Astrocyte (in vitro differentiated cells and primary cell): Measurements from ENCODE around the gene PARD3B. TPM values are rescaled to one million over a fixed set of nuclear protein-coding genes. Genes with fewer than 3 reads are reported as not detected.

Experiments
- DNase-seq: peaks from one replicate; pipeline ENCODE4 v3.0.0-alpha.2; 2010; ENCODE audit warnings: low read depth
- FAIRE-seq: peaks from 2 replicates; lab custom pipeline; 2011; peaks lifted over from hg19 to GRCh38; lab: Jason Lieb, UNC
- H2AFZ ChIP-seq: 2 replicates; pipeline ENCODE4 v1.6.0; 2012; ENCODE audit warnings: low read depth, low read length, inconsistent platforms
- H3K27ac ChIP-seq: 2 replicates; pipeline ENCODE4 v1.5.1; 2011; ENCODE audit warnings: low read depth, low read length, inconsistent platforms
- H3K27me3 ChIP-seq: 2 replicates; pipeline ENCODE4 v1.6.0; 2011; ENCODE audit warnings: low read length, inconsistent platforms; ENCODE audit not compliant: insufficient read depth
- H3K36me3 ChIP-seq: 2 replicates; pipeline ENCODE4 v1.5.1; 2011; ENCODE audit warnings: low read length, inconsistent platforms; ENCODE audit not compliant: insufficient read depth
- H3K4me1 ChIP-seq: 2 replicates; pipeline ENCODE4 v1.5.1; 2011; ENCODE audit warnings: low read length, inconsistent platforms; ENCODE audit not compliant: insufficient read depth
- H3K4me2 ChIP-seq: 2 replicates; pipeline ENCODE4 v1.6.0; 2012; ENCODE audit warnings: low read length, inconsistent platforms
- H3K4me3 ChIP-seq: 2 replicates; pipeline ENCODE4 v1.5.1; 2011; ENCODE audit warnings: low read depth, mild to moderate bottlenecking, low read length, inconsistent platforms; ENCODE audit not compliant: insufficient read depth
- H3K79me2 ChIP-seq: 2 replicates; pipeline ENCODE4 v1.6.0; 2012; ENCODE audit warnings: mild to moderate bottlenecking, low read length, inconsistent platforms; ENCODE audit not compliant: insufficient read depth
- H3K9ac ChIP-seq: 2 replicates; pipeline ENCODE4 v1.6.0; 2012; ENCODE audit warnings: mild to moderate bottlenecking, low read length, inconsistent platforms
- H3K9me3 ChIP-seq: 2 replicates; pipeline ENCODE4 v1.5.1; 2012; ENCODE audit warnings: low read depth, mild to moderate bottlenecking, low read length, inconsistent platforms; ENCODE audit not compliant: insufficient read depth
- H4K20me1 ChIP-seq: 2 replicates; pipeline ENCODE4 v1.6.0; 2012; ENCODE audit warnings: low read length, inconsistent platforms; ENCODE audit not compliant: insufficient read depth
- H3K27ac Mint-ChIP-seq: one replicate; pipeline ENCODE4 v1.8.0; 2021; ENCODE audit warnings: mild to moderate bottlenecking, mixed read lengths; ENCODE audit not compliant: unreplicated experiment
- H3K27me3 Mint-ChIP-seq: one replicate; pipeline ENCODE4 v1.8.0; 2021; ENCODE audit warnings: low read depth, mixed read lengths; ENCODE audit not compliant: unreplicated experiment
- H3K36me3 Mint-ChIP-seq: one replicate; pipeline ENCODE4 v1.8.0; 2021; ENCODE audit warnings: low read depth, mixed read lengths; ENCODE audit not compliant: unreplicated experiment
- H3K4me1 Mint-ChIP-seq: one replicate; pipeline ENCODE4 v1.8.0; 2021; ENCODE audit warnings: low read depth, mixed read lengths; ENCODE audit not compliant: unreplicated experiment
- H3K4me3 Mint-ChIP-seq: one replicate; pipeline ENCODE4 v1.8.0; 2021; ENCODE audit warnings: mild to moderate bottlenecking, moderate library complexity, mixed read lengths; ENCODE audit not compliant: unreplicated experiment
- H3K9me3 Mint-ChIP-seq: one replicate; pipeline ENCODE4 v1.8.0; 2021; ENCODE audit warnings: mild to moderate bottlenecking, mixed read lengths; ENCODE audit not compliant: unreplicated experiment
- EZH2 ChIP-seq: IDR thresholded peaks from 2 replicates; pipeline ENCODE4 v1.6.1; 2012; ENCODE audit warnings: mild to moderate bottlenecking, low read length, inconsistent platforms; ENCODE audit not compliant: insufficient read depth
- total RNA-seq: library from RNA; stranded (reverse); gene quantifications from 2 replicates; pipeline ENCODE4 v1.2.1, GENCODE V29; 2021
- TF ChIP-seq, protein P1 (sequence below): IDR thresholded peaks from 2 replicates; pipeline ENCODE4 v1.5.1; 2011; ENCODE audit warnings: low read depth, mild to moderate bottlenecking, inconsistent platforms, low read length, moderate library complexity; ENCODE audit not compliant: insufficient read depth

PARD3B gene
- total RNA-seq, 1 donor from 2014 or later: 6.5 TPM

DNA sequence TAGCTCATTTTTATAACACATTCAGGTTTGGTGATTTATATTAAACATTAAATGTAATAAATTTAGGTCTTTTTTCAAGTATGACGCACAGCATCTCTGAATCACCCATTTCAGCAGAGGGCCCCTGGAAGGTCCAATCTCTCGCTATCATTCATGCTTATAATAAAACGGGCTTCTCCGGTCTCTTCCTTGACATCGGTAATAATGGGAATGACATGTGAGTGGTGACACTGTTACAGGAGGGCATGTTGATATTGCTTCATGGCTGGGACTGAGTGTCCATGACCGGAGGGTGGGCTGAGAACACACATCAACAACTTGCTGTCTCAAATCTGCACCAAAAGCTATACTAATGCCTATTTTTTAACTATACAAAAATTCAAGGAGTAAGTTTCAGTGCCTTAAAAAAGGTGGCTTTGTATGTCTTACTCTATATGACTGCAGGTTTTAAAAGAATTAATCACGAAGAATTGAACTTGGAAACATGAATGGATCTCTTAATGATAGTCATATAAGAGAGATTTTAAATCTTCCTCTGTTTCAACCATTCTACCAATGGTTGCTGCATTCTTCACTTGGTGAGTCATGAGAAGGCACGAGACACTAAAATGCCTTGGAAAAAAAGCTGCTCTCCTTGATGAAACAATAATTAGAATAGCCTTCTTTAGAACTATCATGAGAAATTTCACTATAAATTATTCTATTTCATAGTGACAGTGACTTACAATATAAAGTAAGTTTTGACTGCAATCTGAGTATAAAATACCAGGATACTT lies 1035.1 kb downstream of the PARD3B start:
- H3K4me1 Mint-ChIP-seq: peaks cover 5% of the 10 kb centered on the region
- TF ChIP-seq, protein P1, sequence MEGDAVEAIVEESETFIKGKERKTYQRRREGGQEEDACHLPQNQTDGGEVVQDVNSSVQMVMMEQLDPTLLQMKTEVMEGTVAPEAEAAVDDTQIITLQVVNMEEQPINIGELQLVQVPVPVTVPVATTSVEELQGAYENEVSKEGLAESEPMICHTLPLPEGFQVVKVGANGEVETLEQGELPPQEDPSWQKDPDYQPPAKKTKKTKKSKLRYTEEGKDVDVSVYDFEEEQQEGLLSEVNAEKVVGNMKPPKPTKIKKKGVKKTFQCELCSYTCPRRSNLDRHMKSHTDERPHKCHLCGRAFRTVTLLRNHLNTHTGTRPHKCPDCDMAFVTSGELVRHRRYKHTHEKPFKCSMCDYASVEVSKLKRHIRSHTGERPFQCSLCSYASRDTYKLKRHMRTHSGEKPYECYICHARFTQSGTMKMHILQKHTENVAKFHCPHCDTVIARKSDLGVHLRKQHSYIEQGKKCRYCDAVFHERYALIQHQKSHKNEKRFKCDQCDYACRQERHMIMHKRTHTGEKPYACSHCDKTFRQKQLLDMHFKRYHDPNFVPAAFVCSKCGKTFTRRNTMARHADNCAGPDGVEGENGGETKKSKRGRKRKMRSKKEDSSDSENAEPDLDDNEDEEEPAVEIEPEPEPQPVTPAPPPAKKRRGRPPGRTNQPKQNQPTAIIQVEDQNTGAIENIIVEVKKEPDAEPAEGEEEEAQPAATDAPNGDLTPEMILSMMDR: no peak
- no peak for TF ChIP-seq EZH2
- DNase-seq: peak; percentile 27
- Histone ChIP-seq H3K4me2 (no peak overlapping the region), H3K9me3 (no peaks in the 10 kb centered on the region), H3K27me3 (no peaks in the 10 kb centered on the region), H4K20me1 (no peaks in the 10 kb centered on the region), H3K36me3 (no peaks in the 10 kb centered on the region), H3K4me1 (no peaks in the 10 kb centered on the region), H3K27ac (no peak overlapping the region), H3K4me3 (no peak overlapping the region), H3K79me2 (no peaks in the 10 kb centered on the region), H3K9ac (no peak overlapping the region), H2AFZ (no peak overlapping the region)
- peaks cover 2% of the 10 kb centered on the region for H3K27me3 Mint-ChIP-seq
- H3K27ac Mint-ChIP-seq: no peak overlapping the region
- H3K9me3 Mint-ChIP-seq: peaks cover 5% of the 10 kb centered on the region
- no peak overlapping the region for H3K4me3 Mint-ChIP-seq
- FAIRE-seq: peak; percentile 80
- H3K36me3 Mint-ChIP-seq: no peaks in the 10 kb centered on the region

DNA sequence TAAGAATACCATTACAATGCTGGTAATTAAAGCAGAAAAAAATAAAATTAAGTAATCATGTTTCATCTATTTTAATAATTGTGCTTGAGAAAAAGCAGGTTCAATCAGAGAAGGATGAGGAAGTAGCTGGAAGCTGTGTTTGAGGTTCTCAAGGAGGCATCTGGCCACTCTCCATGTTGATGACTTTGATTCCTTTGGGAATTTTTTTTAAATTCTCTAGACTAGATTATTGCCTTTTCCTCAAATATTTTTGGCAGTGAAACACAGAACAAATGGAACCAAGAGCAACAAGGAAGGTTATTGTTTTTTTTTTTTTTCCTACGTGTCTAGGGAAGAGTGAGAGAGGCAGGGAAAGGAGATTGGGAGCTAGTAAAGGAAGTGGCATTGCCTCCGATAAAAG lies 1037.1 kb downstream of the PARD3B start:
- no peaks in the 10 kb centered on the region for H4K20me1 ChIP-seq
- no peak overlapping the region for H3K27ac Mint-ChIP-seq
- H3K9ac ChIP-seq: no peak overlapping the region
- H3K27me3 Mint-ChIP-seq: peaks cover 2% of the 10 kb centered on the region
- DNase-seq (no peak), FAIRE-seq (no peak)
- H3K79me2 ChIP-seq: no peaks in the 10 kb centered on the region
- H3K4me2 ChIP-seq: no peak overlapping the region
- H2AFZ ChIP-seq: no peak overlapping the region
- TF ChIP-seq, protein P1: no peak
- no peak for TF ChIP-seq EZH2
- H3K27ac ChIP-seq: no peak overlapping the region
- H3K4me1 ChIP-seq: no peaks in the 10 kb centered on the region
- peaks cover 2% of the 10 kb centered on the region for H3K9me3 Mint-ChIP-seq
- H3K9me3 ChIP-seq: no peaks in the 10 kb centered on the region
- H3K4me1 Mint-ChIP-seq: peaks cover 5% of the 10 kb centered on the region
- no peak overlapping the region for H3K4me3 Mint-ChIP-seq
- H3K36me3 Mint-ChIP-seq: no peaks in the 10 kb centered on the region
- H3K27me3 ChIP-seq: no peaks in the 10 kb centered on the region
- no peak overlapping the region for H3K4me3 ChIP-seq
- H3K36me3 ChIP-seq: no peaks in the 10 kb centered on the region
